Measurements from ENCODE around the gene ANKRD35. TPM values are rescaled to one million over a fixed set of nuclear protein-coding genes. Genes with fewer than 3 reads are reported as not detected.

The ANKRD35 gene
- total and polyA plus RNA-seq, 9 of the 15 experiments (the other 6 are each of a cell fraction or from before 2014, with no cell fraction given) = 0.07 to 0.14 (median 0.07) TPM; not detected in 5

DNA sequence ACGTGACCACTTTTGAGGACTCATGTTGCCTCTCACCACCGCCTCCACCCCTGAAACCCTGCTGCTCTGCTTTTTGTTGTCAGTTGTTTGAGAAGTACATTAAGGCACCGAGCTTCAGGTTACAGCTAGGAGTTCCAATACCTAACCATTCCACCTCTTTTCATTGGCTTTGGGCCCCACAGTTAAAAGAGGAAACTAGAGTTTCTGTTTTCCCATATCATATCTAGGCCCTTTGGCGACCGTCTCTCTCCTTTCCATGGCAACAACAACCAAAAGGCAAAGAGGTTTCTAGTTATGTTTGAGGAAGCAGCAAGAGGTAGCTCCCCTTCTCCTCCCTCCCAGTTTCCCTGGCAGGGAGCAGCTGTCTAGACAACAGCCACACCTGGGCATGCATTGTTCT lies 5.9 kb downstream of the ANKRD35 start (continued):
- TF ChIP-seq, protein P1, sequence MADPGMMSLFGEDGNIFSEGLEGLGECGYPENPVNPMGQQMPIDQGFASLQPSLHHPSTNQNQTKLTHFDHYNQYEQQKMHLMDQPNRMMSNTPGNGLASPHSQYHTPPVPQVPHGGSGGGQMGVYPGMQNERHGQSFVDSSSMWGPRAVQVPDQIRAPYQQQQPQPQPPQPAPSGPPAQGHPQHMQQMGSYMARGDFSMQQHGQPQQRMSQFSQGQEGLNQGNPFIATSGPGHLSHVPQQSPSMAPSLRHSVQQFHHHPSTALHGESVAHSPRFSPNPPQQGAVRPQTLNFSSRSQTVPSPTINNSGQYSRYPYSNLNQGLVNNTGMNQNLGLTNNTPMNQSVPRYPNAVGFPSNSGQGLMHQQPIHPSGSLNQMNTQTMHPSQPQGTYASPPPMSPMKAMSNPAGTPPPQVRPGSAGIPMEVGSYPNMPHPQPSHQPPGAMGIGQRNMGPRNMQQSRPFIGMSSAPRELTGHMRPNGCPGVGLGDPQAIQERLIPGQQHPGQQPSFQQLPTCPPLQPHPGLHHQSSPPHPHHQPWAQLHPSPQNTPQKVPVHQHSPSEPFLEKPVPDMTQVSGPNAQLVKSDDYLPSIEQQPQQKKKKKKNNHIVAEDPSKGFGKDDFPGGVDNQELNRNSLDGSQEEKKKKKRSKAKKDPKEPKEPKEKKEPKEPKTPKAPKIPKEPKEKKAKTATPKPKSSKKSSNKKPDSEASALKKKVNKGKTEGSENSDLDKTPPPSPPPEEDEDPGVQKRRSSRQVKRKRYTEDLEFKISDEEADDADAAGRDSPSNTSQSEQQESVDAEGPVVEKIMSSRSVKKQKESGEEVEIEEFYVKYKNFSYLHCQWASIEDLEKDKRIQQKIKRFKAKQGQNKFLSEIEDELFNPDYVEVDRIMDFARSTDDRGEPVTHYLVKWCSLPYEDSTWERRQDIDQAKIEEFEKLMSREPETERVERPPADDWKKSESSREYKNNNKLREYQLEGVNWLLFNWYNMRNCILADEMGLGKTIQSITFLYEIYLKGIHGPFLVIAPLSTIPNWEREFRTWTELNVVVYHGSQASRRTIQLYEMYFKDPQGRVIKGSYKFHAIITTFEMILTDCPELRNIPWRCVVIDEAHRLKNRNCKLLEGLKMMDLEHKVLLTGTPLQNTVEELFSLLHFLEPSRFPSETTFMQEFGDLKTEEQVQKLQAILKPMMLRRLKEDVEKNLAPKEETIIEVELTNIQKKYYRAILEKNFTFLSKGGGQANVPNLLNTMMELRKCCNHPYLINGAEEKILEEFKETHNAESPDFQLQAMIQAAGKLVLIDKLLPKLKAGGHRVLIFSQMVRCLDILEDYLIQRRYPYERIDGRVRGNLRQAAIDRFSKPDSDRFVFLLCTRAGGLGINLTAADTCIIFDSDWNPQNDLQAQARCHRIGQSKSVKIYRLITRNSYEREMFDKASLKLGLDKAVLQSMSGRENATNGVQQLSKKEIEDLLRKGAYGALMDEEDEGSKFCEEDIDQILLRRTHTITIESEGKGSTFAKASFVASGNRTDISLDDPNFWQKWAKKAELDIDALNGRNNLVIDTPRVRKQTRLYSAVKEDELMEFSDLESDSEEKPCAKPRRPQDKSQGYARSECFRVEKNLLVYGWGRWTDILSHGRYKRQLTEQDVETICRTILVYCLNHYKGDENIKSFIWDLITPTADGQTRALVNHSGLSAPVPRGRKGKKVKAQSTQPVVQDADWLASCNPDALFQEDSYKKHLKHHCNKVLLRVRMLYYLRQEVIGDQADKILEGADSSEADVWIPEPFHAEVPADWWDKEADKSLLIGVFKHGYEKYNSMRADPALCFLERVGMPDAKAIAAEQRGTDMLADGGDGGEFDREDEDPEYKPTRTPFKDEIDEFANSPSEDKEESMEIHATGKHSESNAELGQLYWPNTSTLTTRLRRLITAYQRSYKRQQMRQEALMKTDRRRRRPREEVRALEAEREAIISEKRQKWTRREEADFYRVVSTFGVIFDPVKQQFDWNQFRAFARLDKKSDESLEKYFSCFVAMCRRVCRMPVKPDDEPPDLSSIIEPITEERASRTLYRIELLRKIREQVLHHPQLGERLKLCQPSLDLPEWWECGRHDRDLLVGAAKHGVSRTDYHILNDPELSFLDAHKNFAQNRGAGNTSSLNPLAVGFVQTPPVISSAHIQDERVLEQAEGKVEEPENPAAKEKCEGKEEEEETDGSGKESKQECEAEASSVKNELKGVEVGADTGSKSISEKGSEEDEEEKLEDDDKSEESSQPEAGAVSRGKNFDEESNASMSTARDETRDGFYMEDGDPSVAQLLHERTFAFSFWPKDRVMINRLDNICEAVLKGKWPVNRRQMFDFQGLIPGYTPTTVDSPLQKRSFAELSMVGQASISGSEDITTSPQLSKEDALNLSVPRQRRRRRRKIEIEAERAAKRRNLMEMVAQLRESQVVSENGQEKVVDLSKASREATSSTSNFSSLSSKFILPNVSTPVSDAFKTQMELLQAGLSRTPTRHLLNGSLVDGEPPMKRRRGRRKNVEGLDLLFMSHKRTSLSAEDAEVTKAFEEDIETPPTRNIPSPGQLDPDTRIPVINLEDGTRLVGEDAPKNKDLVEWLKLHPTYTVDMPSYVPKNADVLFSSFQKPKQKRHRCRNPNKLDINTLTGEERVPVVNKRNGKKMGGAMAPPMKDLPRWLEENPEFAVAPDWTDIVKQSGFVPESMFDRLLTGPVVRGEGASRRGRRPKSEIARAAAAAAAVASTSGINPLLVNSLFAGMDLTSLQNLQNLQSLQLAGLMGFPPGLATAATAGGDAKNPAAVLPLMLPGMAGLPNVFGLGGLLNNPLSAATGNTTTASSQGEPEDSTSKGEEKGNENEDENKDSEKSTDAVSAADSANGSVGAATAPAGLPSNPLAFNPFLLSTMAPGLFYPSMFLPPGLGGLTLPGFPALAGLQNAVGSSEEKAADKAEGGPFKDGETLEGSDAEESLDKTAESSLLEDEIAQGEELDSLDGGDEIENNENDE (IDR thresholded peaks at IDR 0.05; ENCODE audit: low read depth, low read length) = no peak
- TF ChIP-seq GTF2A2 (tag; IDR thresholded peaks at IDR 0.05) = no peak
- peak; percentile 38; the same call in 1 of the 2 replicates for TF ChIP-seq NFRKB (IDR thresholded peaks at IDR 0.05; ENCODE audit: low read depth)
- no peak for TF ChIP-seq PML (IDR thresholded peaks at IDR 0.05; ENCODE audit: low read length)
- TF ChIP-seq, protein P2, sequence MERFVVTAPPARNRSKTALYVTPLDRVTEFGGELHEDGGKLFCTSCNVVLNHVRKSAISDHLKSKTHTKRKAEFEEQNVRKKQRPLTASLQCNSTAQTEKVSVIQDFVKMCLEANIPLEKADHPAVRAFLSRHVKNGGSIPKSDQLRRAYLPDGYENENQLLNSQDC (CRISPR knock-in tag; IDR thresholded peaks at IDR 0.05) = no peak
- no peak for TF ChIP-seq NCOA4 (IDR thresholded peaks at IDR 0.05; ENCODE audit: partially characterized antibody)
- TF ChIP-seq, protein P3, sequence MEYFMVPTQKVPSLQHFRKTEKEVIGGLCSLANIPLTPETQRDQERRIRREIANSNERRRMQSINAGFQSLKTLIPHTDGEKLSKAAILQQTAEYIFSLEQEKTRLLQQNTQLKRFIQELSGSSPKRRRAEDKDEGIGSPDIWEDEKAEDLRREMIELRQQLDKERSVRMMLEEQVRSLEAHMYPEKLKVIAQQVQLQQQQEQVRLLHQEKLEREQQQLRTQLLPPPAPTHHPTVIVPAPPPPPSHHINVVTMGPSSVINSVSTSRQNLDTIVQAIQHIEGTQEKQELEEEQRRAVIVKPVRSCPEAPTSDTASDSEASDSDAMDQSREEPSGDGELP (CRISPR knock-in tag; IDR thresholded peaks at IDR 0.05; ENCODE audit: borderline replicate concordance) = no peak
- TF ChIP-seq, protein P4, sequence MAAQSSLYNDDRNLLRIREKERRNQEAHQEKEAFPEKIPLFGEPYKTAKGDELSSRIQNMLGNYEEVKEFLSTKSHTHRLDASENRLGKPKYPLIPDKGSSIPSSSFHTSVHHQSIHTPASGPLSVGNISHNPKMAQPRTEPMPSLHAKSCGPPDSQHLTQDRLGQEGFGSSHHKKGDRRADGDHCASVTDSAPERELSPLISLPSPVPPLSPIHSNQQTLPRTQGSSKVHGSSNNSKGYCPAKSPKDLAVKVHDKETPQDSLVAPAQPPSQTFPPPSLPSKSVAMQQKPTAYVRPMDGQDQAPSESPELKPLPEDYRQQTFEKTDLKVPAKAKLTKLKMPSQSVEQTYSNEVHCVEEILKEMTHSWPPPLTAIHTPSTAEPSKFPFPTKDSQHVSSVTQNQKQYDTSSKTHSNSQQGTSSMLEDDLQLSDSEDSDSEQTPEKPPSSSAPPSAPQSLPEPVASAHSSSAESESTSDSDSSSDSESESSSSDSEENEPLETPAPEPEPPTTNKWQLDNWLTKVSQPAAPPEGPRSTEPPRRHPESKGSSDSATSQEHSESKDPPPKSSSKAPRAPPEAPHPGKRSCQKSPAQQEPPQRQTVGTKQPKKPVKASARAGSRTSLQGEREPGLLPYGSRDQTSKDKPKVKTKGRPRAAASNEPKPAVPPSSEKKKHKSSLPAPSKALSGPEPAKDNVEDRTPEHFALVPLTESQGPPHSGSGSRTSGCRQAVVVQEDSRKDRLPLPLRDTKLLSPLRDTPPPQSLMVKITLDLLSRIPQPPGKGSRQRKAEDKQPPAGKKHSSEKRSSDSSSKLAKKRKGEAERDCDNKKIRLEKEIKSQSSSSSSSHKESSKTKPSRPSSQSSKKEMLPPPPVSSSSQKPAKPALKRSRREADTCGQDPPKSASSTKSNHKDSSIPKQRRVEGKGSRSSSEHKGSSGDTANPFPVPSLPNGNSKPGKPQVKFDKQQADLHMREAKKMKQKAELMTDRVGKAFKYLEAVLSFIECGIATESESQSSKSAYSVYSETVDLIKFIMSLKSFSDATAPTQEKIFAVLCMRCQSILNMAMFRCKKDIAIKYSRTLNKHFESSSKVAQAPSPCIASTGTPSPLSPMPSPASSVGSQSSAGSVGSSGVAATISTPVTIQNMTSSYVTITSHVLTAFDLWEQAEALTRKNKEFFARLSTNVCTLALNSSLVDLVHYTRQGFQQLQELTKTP (IDR thresholded peaks at IDR 0.05; ENCODE audit: low read depth in 1 of 2, partially characterized antibody in 2 of 2) = no peak
- peak; percentile 22 for TF ChIP-seq TBP (optimal IDR thresholded peaks at IDR 0.05; ENCODE audit: low read depth, low read length)
